ENCODE data around the gene ELF2. TPM values are rescaled to one million over a fixed set of nuclear protein-coding genes. Genes with fewer than 3 reads are reported as not detected.

ELF2 gene
- total RNA-seq, 1 experiment from 2014 or later = 44.6 TPM

DNA sequence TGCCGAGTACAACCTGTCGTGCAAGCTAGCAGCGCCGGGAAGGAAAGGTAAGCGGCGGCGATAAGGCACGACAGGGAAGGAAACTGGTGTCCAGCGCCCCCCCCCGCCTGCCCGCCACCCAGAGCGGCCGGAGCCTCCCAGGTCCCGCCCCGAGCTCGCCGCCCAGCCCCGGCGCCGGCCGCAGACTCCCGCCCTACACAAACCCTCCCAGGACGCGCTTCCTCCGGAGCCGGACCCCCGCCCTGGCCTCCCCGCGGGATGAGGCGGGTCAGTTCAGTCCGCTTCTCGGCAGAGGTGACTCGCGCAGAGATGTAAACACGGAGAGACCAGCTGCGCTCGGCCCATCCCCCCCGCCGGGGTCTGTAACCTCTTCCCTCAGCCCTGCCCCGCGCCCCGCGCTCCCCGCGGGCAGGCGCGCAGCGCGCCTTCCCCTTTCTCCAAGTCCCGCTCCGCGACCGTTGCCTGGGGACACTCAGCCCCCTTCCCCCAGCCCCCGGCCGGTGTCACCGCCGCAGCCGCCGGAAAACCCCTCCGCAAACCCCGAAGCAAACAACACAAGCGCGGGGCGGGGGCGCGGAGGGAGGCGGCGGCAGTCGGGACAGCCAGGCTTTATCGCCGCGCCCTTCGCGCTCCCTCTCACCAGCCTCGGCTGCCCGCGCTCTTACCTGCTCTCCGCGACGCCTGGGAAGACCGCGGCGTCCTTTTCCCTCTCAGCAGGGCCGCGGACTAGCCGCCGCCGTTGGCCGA is 543 bp downstream of the ELF2 start (continued):
- TF ChIP-seq ZNF219 (CRISPR knock-in tag; IDR thresholded peaks at IDR 0.05; ENCODE audit: borderline replicate concordance) (no peak), ZBTB21 (CRISPR knock-in tag; IDR thresholded peaks at IDR 0.05; ENCODE audit: borderline replicate concordance) (no peak), RORB (CRISPR knock-in tag; IDR thresholded peaks at IDR 0.05) (no peak), FOXK1 (CRISPR knock-in tag; IDR thresholded peaks at IDR 0.05) (peak; percentile 90)
- TF ChIP-seq, protein P1, sequence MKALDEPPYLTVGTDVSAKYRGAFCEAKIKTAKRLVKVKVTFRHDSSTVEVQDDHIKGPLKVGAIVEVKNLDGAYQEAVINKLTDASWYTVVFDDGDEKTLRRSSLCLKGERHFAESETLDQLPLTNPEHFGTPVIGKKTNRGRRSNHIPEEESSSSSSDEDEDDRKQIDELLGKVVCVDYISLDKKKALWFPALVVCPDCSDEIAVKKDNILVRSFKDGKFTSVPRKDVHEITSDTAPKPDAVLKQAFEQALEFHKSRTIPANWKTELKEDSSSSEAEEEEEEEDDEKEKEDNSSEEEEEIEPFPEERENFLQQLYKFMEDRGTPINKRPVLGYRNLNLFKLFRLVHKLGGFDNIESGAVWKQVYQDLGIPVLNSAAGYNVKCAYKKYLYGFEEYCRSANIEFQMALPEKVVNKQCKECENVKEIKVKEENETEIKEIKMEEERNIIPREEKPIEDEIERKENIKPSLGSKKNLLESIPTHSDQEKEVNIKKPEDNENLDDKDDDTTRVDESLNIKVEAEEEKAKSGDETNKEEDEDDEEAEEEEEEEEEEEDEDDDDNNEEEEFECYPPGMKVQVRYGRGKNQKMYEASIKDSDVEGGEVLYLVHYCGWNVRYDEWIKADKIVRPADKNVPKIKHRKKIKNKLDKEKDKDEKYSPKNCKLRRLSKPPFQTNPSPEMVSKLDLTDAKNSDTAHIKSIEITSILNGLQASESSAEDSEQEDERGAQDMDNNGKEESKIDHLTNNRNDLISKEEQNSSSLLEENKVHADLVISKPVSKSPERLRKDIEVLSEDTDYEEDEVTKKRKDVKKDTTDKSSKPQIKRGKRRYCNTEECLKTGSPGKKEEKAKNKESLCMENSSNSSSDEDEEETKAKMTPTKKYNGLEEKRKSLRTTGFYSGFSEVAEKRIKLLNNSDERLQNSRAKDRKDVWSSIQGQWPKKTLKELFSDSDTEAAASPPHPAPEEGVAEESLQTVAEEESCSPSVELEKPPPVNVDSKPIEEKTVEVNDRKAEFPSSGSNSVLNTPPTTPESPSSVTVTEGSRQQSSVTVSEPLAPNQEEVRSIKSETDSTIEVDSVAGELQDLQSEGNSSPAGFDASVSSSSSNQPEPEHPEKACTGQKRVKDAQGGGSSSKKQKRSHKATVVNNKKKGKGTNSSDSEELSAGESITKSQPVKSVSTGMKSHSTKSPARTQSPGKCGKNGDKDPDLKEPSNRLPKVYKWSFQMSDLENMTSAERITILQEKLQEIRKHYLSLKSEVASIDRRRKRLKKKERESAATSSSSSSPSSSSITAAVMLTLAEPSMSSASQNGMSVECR (CRISPR knock-in tag; IDR thresholded peaks at IDR 0.05; ENCODE audit: borderline replicate concordance) = peak; percentile 78; the same call in 1 of the 2 replicates
- TF ChIP-seq, protein P2, sequence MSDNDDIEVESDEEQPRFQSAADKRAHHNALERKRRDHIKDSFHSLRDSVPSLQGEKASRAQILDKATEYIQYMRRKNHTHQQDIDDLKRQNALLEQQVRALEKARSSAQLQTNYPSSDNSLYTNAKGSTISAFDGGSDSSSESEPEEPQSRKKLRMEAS (CRISPR knock-in tag; IDR thresholded peaks at IDR 0.05) = peak; percentile 57; the same call in 1 of the 2 replicates
- TF ChIP-seq, protein P3, sequence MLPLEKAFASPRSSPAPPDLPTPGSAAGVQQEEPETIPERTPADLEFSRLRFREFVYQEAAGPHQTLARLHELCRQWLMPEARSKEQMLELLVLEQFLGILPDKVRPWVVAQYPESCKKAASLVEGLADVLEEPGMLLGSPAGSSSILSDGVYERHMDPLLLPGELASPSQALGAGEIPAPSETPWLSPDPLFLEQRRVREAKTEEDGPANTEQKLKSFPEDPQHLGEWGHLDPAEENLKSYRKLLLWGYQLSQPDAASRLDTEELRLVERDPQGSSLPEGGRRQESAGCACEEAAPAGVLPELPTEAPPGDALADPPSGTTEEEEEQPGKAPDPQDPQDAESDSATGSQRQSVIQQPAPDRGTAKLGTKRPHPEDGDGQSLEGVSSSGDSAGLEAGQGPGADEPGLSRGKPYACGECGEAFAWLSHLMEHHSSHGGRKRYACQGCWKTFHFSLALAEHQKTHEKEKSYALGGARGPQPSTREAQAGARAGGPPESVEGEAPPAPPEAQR (CRISPR knock-in tag; IDR thresholded peaks at IDR 0.05) = no peak

DNA sequence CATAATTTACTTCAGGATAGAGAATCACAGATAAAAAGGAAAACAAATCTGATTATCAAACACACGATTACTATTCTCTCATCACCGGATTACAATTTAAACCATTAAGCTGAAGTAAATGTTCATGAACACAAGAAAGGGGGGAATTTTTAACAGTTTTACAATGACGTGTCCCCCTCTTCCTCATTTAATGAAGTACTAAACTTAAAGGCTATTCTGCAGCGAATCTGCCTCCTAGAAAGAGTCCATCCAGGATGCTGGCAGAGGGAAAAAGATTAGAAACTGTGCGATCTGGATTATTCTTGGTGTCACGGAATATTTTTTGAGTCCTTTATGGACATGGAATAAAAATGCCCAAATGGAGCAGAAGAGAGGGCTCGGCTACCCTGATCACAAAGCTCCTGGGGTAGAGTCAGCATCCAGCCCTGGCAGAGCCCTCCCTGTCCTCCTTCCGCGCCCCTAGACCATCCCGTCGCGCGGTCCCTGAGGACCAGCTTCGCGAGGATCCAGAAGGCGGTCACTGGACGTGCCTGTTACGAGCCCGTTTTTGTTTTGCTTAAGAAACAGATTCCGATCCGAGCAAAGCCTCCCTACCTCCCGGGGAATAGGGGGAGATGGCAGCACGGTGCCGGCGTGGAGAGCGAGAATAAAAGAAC is 1.2 kb downstream of the ELF2 start:
- ATAC-seq (0 out of 2 replicates have a peak, but pooled peaks have one; percentile 0), DNase-seq (ENCODE audit: low spot score) (no peak)
- Mint-ChIP-seq H3K4me3 (peak overlapping the region; percentile 97), H3K27ac (peak overlapping the region; percentile 85), H3K4me1 (peaks cover 52% of the 10 kb centered on the region), H3K36me3 (no peaks in the 10 kb centered on the region), H3K27me3 (ENCODE audit: low read depth) (peaks cover 19% of the 10 kb centered on the region), H3K9me3 (no peaks in the 10 kb centered on the region)
- CTCF ChIA-PET = interaction anchor here (0.6 to 5.6 kb wide), 6 partner anchors 8 to 145 kb away, joined by 3 to 40 read pairs (median 5); no protein-coding TSS in a partner anchor
- POLR2A ChIA-PET = interaction anchor here (0.7 to 4.9 kb wide), 6 partner anchors 16 to 225 kb away, joined by 3 to 59 read pairs (median 10); partner anchors contain the start of genes NAA15 and NDUFC1
- TF ChIP-seq NFATC4 (CRISPR knock-in tag; IDR thresholded peaks at IDR 0.05) = no peak
- no peak for TF ChIP-seq RELA (CRISPR knock-in tag; IDR thresholded peaks at IDR 0.05; ENCODE audit: borderline replicate concordance)
- TF ChIP-seq FOXP1 (CRISPR knock-in tag; IDR thresholded peaks at IDR 0.05; ENCODE audit: borderline replicate concordance) = 0 out of 2 replicates have a peak, but pooled peaks have one; percentile 7

DNA sequence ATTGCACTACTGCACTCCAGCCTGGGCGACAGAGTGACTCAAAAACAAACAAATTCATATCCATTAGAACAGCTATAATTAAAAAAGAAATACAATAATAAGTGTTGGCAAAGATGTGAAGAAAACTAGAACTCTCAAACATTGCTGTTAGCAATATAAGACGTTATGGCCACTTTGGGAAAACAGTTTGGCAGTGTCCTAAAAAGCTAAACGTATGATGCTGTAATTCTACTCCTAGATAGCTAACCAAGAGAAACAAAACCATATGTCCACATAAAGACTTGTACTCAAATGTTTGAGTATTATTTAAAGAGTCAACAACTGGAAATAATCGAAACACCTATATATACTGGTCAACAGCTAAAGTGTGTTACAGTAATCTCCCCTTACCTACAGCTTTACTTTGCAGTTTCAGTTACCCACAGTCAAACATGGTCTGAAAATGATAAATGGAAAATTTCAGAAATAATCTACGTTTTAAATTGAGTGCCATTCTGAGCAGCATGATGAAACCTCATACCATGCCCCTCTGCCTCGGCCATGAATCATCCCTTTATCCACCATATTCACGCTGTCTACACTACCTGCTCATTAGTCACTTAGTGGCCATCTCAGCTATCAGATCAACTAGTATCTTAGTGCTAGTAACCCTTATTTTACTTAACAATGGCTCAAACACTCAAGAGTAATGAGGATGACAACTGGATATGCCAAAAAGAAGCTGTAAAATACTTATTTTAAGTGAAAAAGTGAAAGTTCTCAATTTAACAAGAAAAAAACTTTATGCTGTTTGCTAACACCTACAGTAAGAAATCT is 4.9 kb downstream of the ELF2 start:
- no peak for ATAC-seq
- DNase-seq (ENCODE audit: low spot score) = no peak
- peak overlapping the region; percentile 98 for H3K27ac Mint-ChIP-seq
- H3K9me3 Mint-ChIP-seq = no peaks in the 10 kb centered on the region
- no peaks in the 10 kb centered on the region for H3K36me3 Mint-ChIP-seq
- ChIA-PET POLR2A (interaction anchor here (0.6 kb wide), 2 partner anchors 12 to 155 kb away, joined by 3 to 4 read pairs; no protein-coding TSS in a partner anchor), CTCF (interaction anchor here (0.6 to 1.8 kb wide), 6 partner anchors 18 to 141 kb away, joined by 3 to 13 read pairs (median 4); no protein-coding TSS in a partner anchor)
- H3K4me1 Mint-ChIP-seq = peaks cover 71% of the 10 kb centered on the region
- H3K27me3 Mint-ChIP-seq (ENCODE audit: low read depth) = peaks cover 19% of the 10 kb centered on the region
- H3K4me3 Mint-ChIP-seq = peak overlapping the region; percentile 56
- TF ChIP-seq, protein P4, sequence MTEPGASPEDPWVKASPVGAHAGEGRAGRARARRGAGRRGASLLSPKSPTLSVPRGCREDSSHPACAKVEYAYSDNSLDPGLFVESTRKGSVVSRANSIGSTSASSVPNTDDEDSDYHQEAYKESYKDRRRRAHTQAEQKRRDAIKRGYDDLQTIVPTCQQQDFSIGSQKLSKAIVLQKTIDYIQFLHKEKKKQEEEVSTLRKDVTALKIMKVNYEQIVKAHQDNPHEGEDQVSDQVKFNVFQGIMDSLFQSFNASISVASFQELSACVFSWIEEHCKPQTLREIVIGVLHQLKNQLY (CRISPR knock-in tag; IDR thresholded peaks at IDR 0.05) = no peak
- TF ChIP-seq, protein P5, sequence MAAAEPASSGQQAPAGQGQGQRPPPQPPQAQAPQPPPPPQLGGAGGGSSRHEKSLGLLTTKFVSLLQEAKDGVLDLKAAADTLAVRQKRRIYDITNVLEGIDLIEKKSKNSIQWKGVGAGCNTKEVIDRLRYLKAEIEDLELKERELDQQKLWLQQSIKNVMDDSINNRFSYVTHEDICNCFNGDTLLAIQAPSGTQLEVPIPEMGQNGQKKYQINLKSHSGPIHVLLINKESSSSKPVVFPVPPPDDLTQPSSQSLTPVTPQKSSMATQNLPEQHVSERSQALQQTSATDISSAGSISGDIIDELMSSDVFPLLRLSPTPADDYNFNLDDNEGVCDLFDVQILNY (CRISPR knock-in tag; IDR thresholded peaks at IDR 0.05) = no peak
- TF ChIP-seq, protein P6, sequence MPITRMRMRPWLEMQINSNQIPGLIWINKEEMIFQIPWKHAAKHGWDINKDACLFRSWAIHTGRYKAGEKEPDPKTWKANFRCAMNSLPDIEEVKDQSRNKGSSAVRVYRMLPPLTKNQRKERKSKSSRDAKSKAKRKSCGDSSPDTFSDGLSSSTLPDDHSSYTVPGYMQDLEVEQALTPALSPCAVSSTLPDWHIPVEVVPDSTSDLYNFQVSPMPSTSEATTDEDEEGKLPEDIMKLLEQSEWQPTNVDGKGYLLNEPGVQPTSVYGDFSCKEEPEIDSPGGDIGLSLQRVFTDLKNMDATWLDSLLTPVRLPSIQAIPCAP (CRISPR knock-in tag; IDR thresholded peaks at IDR 0.05) = no peak
- no peak for TF ChIP-seq ZNF317 (CRISPR knock-in tag; IDR thresholded peaks at IDR 0.05; ENCODE audit: borderline replicate concordance, low read depth)
- no peak for TF ChIP-seq NR1H2 (CRISPR knock-in tag; IDR thresholded peaks at IDR 0.05)
- TF ChIP-seq SMAD4 (CRISPR knock-in tag; IDR thresholded peaks at IDR 0.05) = no peak
- TF ChIP-seq, protein P7, sequence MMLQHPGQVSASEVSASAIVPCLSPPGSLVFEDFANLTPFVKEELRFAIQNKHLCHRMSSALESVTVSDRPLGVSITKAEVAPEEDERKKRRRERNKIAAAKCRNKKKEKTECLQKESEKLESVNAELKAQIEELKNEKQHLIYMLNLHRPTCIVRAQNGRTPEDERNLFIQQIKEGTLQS (CRISPR knock-in tag; conservative IDR thresholded peaks at IDR 0.05) = no peak

Data from WTC11 (cell line).